NCI-H524 treated with DMSO at 0.1 percent for 48 hours (cell line): Measurements from ENCODE around the gene PDCL3.

Source experiments
- DNase-seq: peaks from one replicate; lab custom pipeline; 2025; lab: John Stamatoyannopoulos, UW

Gene PDCL3

GRCh38 chr2:100560216-100560830 lies 2.5 kb upstream of the PDCL3 start:
- no peak for DNase-seq

DNA sequence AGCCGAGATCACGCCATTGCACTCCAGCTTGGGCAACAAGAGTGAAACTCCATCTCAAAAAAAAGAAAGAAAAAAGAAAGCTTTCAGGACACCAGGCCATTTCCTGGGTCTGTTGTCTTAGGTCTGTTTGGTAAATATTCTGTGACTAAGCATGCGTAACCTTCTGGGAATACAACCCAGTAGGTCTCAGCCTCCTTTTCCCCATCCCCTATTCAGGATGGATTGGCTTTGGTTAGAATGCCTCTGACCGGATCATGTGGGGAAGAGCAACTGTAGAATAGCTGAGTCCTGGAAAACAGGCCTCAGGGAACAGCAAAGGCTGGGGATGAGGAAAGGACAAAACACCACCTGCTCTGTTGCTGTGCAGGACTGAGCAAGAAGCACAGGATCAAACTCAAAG lies 1.6 kb upstream of the PDCL3 start:
- DNase-seq, result no peak

DNA sequence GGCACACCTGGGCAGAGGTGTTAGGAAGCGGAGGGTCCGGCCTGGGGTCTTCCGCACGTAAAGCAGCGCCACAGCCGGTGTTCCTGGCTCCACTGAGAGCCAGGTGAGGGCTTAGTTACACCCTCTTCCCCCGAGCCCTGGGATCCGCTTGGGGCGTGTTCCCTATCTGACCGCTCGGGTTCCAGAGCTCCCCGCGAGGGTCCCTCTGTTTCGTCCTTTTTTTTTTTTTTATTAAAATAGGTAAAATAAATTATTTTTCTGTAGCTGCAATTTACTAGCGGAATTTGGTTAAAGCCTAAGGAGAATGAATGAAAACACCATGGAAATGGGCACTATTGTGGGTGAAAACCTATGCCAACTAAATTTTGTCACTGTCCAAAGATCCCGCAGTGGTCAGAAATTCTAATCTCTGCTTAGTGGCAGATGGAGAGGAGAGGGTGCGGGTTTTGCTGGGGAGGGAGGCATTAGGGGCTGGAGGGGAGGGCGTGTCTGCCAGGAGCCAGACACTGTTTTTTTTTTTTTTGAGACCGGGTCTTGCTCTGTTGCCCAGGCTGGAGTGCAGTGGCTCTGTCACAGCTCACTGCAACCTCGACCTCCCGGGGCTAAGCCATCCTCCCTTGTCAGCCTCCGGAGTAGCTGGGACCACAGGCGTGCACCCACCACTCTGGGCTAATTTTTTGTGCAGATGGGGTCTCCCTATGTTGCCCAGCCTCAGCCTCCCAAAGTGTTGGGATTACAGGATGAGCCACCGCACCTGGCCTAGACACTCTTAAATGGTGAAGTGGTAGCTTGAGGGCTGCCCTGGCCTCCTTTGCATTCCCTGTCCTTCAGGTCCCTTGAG lies 834 bp downstream of the PDCL3 start:
- DNase-seq, result no peak

- no peak for DNase-seq
These were observed 6.2 kb downstream of the PDCL3 start for GRCh38 chr2:100568989-100569388.

- DNase-seq, result no peak
These were observed 8.9 kb downstream of the PDCL3 start for GRCh38 chr2:100571668-100572067.

- no peak for DNase-seq
These were observed 15.0 kb downstream of the PDCL3 start for GRCh38 chr2:100577777-100578176.

DNA sequence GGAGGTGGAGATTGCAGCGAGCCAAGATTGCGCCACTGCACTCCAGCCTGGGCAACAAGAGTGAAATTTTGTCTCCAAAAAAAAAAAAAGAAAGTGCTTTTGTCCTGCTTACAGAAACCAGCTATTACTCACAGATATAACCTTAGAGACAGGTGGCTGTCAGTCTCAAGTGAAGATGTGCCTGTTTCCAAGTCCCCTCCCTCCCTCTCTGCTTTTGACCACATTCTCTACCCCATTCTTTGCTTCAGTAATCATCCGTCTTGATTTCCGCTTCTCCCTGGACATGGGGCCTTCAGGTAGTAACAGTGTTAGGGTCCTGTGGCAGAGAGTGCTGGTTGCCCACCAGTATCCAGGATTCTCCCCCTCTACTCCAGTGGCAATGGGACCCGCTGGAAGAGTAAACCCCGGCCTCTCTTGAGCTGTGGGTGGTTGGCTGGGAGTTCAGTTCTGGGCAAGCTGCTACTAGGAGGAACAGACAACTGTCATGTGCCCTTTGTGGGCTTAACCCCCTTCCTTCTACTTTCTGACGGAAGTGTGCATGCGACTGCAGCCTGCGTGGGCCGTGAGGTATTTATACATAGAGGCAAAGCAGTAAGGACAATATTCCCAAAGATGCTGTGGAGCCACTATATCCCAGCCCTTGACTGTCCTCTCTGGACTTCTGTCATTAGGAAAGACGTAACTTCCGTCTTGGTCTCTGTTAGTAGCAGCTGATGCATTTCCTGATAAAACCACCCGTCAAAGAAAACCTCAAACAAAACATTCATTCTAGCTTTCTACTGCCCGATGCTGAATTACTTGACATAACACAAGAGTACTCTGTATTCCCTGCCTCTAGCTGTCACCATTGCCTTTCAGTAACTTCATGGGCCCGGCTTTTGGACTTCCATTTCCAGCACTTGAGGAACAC lies 17.8 kb downstream of the PDCL3 start:
- DNase-seq, result no peak

DNA sequence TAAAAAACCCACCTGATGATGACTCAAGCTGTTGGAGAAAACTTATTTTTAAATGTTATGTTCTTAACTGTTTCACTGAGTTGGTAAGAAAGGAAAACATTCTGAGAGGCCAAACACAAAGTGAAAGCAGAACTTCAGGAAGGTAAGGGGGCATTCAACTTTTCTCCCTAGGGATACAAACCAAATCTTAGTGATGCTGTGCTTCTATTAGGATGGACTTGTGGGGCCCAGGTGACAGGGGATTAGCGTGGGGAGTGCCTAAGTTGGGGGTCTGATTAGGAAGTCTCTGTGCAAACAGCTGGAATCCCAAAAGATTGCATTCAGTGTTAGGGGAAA lies 18.5 kb downstream of the PDCL3 start:
- DNase-seq, result no peak

DNA sequence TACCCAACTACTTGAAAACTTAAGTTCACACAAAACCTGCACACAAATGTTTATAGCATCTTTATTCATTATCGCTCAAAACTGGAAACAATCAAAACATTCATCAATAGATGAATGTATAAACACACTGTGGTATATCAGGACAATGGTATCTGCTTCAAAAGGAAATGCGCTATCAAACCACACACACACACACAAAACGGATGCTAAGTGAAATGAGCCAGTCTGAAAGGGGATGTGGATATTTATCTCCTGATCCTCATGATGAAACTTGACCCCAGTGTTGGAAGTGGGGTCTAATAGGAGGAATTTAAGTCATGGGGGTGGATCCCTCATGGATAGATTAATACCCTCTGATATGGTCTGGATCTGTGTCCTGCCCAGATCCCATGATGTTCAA lies 22.0 kb downstream of the PDCL3 start:
- DNase-seq, result no peak

GRCh38 chr2:100588071-100588786 lies 25.4 kb downstream of the PDCL3 start:
- no peak for DNase-seq

DNA sequence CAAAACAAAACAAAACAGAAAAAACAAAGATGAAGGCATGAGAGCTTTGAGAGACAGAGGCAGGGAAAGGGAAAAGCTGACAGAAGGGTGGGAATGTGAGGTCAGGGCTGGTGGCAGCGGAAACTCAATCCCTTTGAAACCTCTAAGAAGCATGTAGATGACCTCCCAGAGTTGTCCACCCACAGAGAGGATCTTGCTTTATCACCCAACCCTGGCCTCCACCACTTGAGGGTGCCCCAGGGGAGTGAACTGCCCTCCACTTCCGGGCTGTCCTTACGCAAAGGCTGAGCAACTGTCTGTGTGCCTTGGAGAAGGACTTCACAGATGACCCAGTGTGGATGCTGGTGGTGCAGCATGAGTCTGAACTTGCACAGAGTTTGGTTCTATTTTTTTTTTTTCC lies 26.7 kb downstream of the PDCL3 start:
- no peak for DNase-seq

- no peak for DNase-seq
These were observed 29.4 kb downstream of the PDCL3 start for GRCh38 chr2:100592226-100592625.

DNA sequence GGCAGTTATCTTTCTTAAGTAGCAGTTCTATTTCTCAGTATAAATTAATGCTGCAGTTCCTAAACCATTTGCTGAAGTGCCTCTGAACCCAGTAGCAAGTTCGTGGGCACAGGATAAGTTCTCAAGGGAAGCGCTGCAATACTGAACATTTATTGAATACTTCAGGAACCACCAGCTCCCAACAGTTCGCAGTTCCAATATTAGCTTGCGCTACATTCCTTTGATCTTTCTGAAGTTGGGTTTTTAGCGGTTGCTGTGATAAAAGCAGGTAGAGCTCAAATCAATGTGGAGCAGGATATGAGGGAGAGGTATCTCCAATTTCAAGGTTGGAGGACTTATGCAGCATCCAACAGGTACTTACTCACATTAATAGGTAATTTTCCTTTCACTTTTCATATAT lies 33.7 kb downstream of the PDCL3 start:
- DNase-seq, result no peak

DNA sequence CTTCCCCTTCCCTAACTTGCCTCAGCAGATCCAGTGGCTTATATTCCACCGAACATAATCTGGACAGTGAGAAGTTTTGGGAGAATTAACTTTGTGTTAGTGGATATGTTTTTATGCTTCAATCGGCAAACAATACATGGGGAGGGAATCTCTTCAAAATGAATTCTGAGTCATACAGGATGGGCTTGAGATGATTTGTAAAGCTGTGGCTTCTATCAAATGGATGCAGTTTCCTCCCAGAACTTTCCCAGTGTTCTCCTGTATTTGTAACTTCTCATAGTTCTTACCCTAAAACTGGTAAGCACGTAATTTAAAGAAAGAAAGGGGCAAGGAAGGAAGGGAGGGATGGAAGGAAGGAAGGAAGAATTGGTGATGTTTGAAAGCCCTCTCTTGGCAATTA lies 36.8 kb downstream of the PDCL3 start:
- no peak for DNase-seq

- no peak for DNase-seq
These were observed 38.9 kb downstream of the PDCL3 start for GRCh38 chr2:100601661-100602060.

DNA sequence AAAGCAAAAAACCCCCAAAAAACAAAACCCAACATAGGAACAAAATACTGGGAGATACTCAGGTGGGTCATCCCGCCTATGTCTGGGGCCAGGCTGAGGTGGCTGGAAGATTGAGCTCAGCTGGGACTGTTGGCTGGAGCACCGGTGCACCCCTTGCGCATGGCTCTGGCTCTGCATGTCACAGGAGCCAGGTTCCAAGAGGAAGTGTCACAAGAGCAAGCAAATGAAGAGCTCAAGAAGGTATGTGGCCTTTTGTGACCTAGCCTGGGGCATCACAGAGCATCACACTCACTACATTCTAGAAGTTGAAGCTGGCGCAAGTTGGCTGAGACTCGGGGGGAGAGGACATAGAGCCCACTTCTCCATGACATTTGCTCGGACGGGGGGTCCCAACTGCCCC lies 40.6 kb downstream of the PDCL3 start:
- DNase-seq, result no peak

- no peak for DNase-seq
These were observed 41.3 kb downstream of the PDCL3 start for GRCh38 chr2:100603948-100604633.

GRCh38 chr2:100606332-100606725 lies 43.5 kb downstream of the PDCL3 start:
- no peak for DNase-seq

DNA sequence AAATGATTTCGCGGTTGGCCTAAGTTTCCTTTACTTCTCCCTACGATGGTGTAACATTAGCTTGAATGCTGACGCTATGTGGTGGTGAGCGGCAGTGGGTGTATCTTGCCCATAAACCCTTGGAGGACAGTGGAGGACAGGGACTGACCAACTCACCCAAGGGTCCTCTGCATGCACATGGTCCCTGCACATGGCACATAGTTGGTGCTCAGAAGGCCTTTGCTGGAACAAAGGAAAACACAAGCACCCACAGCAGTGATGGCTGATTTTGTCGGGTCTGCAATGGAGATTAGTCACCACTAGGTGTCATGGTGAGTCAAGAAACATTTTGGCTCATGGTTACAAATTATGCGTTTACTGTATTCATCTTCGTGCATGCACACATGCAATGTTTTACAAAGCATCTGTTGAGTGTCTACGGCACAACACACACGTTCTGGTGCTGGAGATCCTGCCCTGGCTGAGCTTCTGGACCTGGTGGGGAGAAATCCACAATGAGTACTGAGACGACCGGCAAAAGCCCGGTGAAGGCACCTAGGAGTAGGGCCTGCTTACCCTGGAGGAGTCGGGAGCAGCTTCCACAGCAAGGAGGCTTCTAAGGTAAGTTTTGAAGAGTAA lies 44.0 kb downstream of the PDCL3 start:
- no peak for DNase-seq

DNA sequence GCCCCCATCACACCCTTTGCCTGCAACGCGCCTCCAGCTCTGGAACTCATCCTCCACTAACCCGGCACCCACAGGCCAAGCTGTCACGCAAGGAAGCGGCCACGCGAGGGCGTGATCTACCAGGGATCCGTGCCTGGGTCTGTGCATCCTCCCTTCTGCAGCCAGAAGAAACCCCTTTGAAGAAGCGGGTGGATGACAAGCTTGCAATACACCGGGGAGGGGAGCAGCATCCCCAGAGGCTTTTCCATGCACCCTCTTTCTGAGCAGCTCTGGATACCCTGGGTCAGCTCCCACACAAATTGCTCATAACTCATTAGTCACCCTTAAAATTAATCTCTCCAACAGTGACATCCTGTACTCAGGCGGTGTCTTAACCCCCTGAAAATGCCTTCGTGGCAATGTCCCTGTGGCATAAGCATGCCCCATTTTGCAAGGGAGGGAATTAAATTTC lies 47.6 kb downstream of the PDCL3 start:
- DNase-seq, result no peak
